Activated CD4-positive, alpha-beta T cell treated with anti-CD3 and anti-CD28 coated beads, Interleukin-2, amount 50 U/mL, for 48 hours (primary cell): Measurements from ENCODE around the gene SCML2.
"Not testable (repeated sequence)": the region's sequence is repeated elsewhere in the genome, so short reads cannot be mapped to it uniquely, and the experiment has no call there.

ENCODE experiments used
- DNase-seq, 2 experiments: peaks; one replicate each; pipeline ENCODE4 v3.0.0-alpha.2; 2020

The SCML2 gene

DNA sequence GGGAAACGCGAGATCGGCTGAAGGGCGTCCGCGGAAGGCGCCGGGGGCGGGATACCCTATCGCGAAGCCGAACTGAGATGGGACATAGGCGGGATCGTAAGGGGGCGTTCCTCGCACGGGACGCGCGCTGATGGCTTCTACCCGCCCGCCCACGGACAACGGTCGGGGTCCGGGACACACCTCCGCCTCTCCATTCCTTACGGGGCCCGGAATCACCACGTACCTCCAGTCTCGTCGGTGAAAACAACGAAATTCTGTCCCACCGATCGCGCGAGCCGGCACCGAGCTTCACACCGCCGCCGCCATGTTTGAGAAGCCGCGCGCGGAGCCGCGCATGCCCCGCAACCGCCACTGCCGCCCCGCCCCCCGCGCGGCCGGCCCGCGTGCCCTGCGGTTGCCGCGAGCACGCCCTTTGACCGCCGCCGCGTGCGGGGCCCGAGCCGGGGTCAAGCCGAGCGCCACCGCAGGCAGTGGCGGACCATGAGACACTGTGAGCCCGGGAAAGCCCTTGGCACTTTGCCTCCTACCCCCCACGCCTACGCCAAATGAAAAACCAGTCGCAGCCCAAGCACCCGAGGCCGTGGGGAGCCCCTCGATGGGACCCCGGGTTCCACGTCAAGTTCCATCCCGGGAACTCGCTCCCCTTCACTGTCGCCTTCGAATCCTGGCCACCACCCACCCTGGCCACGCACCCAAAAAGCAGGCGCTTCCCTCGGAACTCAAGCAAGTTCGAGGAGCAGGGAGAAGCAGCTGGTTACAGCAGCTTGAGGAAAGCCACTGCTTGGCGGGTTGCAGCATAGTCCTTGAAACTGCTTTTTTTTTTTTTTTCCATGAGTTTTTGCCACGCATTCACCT lies at the start of gene SCML2:
SCML2 (minus strand) TSS at position 320 of the 855 bp plus-strand sequence. CDS start 20,617 bp downstream, outside the sequence.
- DNase-seq, result peak; percentile 33 to 43

DNA sequence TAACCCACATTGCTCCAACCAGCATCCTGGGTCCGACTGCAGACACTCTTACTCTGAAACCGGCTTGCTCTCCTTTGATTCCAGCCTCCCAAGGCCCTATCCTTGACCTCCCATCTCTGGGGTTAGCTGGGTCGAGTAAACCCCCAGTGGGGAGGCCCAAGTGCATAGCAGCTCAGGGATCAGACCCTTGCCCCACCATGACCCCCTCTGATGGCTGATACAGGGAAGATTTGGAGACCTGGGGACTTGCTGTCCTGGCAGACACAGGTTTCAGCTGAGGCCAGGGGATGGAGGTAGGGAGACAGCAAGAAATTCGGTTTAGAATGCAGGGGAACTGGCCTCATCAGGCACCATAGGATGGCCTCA lies 47.3 kb upstream of the SCML2 start:
- no peak for DNase-seq

DNA sequence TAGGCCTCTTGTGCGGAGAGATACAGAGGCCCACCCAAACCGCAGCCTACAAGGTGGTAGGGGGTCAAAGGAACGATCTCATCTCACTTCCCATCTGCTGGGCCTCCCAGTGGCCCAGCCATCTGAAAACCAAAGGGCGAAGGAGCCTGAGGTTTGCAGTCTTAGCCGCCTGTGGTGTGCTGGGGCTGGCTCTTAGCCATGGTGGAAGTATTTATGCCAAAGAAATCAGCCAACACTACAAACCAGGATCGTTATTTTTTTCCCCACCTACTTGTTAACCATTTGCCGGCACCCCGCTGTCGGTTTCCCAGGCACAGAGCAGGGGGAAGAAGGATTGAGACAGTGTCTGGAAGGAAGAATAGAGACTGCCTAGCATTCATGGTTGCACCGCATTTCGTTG lies 40.0 kb upstream of the SCML2 start:
- no peak for DNase-seq

DNA sequence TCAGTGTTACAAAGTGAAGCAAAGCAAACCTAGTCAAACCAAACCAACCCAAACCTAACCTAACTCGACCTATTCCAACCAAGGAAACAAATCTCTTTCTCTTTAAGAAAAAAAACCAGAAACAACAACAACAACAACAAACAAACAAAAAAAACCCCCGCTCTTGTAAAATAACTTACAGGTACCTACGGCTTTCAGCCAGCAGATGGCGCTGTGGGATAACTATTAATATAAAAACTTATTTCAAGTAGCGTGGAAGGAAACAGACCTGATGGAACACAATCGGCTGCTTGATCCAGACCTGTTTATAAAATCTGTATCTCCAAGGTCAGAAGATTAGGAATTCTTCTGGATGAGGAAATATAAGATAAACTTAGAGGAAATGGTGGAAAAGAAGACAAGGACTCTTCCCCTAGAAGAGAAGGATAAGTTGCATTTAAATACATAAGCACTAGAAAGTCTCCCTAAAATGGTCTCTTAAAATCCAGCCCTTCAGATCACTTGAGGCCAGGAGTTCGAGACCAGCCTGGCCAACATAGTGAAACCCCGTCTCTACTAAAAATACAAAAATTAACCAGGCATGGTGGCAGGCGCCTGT lies 36.6 kb upstream of the SCML2 start:
- DNase-seq, result peak; percentile 59

GRCh38 chrX:18389966-18390365 lies 35.5 kb upstream of the SCML2 start:
- DNase-seq, result no peak

GRCh38 chrX:18377796-18378195 lies 23.3 kb upstream of the SCML2 start:
- peak; percentile 2 to 31 for DNase-seq

DNA sequence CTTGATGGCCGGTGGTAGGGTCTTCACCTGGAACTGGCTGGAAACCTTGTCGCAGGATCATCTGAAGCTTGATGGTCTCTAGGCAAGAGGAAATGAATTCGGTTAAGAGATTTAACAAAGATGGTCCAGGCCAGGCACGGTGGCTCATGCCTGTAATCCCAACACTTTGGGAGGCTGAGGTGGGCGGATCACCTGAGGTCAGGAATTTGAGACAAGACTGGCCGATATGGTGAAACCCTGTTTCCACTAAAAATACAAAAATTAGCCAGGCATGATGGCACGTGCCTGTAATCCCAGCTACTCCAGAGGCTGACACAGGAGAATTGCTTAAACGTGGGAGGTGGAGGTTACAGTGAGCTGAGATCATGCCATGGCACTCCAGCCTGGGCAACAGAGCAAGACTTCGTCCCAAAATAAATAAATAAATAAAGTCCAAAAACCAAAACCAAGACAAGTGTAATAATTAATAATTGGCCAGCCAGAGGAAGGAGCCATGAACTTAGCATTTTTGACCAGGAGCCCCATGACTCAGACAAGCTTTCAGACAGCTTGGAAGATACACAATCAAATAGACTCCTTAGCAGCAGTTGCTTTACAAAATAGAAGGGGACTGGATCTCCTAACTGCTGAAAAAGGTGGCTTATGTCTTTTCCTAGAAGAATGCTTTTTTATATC lies 20.8 kb upstream of the SCML2 start:
- not testable (repeated sequence) for DNase-seq

GRCh38 chrX:18369096-18369495 lies 14.6 kb upstream of the SCML2 start:
- not testable (repeated sequence) for DNase-seq

DNA sequence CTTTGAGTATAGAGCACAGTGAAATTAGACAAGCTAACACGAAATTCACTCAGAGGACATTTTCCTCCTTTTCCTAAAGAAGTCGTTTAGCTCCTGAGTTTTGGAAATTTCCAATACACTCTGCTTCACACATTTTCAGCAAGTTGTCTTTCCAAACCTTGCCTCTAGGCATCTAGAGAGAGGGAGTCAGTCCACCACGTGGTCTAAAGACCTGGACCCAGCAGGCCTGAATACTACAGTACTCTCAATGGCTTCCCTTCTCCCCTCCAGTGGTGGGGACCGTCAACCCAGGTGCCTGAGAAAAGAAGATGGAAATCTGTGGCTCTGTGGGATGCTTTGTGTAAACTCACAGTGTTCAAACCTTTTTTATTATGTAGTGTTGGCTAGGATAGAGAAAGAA lies 13.9 kb upstream of the SCML2 start:
- no peak for DNase-seq

GRCh38 chrX:18360867-18361266 lies 6.4 kb upstream of the SCML2 start:
- DNase-seq, result no peak

DNA sequence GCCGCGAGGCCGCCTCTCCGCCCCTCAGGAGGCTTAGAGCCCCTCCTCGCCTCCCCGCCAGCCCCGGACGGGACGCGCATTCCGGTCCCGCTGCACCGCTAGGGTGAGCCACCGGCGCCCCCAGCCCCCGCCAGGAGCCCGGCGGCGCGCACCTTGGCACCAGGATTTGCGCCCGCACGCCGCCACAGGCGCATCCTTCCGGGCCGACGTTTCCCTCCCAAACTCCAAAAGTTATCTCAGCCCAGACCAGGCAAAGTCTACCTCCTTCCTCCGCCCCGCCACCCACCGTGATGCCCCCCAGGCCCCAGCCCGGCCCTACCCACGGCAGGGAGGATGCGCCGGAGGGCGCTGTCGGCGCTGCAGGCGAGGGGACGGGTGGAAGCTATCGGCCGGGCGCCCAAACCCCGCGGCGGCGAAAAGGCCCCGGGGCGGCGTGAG lies 538 bp downstream of the SCML2 start:
- DNase-seq, result peak; percentile 8 to 14

DNA sequence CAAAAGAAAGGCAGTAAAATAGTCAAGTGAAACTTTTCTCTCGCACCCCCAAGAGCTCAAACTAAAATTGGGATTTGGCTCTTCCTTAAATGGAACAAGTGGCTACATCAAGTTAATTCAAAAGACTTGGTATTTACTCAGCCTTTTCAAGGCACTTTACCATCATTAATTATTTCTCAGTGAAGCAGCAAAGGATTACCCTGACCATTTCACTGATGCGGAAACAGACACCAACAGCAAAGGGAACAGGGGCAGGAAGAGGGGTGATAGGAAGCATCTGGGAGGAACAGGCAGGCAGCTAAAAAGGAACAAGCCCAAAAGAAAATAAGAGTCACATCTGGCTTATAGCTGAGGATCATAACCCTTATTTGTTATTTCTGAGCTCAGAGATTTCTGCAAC lies 2.7 kb downstream of the SCML2 start:
- DNase-seq, result no peak

- no peak for DNase-seq
These were observed 6.4 kb downstream of the SCML2 start for GRCh38 chrX:18348047-18348446.

DNA sequence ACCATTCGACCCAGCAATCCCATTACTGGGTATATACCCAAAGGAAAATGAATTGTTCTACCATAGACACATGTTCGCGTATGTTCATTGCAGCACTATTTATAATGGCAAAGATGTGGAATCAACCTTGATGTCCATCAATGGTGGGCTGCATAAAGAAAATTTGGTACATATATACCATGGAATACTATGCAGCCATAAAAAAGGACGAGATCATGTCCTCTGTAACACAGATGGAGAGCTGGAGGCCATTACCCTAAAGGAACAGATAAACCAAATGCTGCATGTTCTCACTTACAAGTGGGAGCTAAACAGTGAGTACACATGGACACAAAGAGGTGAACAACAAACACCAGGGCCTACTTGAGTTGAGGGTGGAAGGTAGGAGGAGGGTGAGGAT lies 45.1 kb downstream of the SCML2 start:
- no peak for DNase-seq

DNA sequence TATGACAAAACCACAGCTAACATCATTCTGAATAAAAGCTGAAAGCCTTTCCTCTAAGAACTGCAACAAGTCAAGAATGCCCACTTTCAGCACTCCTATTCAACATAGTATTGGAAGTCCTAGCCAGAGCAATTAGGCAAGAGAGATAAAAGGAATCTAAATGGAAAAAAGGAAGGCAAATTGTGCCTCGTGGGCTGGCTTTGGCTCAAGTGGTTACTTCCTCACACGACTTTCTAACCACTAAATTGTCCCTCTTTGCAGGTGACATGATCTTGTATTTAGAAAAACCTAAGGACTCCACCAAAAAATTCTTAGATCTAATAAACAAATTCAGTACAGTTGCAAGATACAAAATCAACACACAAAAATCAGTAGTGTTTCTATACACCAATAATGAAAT lies 57.2 kb downstream of the SCML2 start:
- DNase-seq, result no peak

- no peak for DNase-seq
These were observed 59.6 kb downstream of the SCML2 start for GRCh38 chrX:18294893-18295292.

DNA sequence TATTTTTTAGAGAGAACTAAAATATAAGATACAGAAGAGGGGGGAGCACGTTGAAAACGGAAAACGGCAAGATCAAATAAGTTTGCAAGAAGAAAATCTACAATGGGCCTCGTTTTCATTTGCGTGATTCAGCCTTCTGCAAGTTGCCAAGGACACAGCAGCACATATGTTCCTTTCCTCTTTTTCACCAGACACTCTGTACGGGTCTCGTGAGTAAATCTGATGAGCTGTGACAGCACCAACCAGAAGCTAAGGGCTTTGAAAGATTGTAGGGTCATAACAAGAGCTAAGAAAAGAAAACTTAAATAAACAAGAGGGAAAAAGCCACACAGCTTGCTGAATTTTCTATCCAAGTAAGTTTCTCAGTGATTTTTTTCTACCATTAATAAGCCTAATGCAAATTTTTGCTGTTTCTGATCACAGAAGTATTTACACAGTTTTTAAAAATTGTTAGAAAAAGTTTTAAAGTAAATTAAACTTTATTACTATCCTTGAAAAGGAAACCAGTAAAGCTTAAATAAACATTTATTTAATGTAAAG lies 63.4 kb downstream of the SCML2 start:
- no peak for DNase-seq

GRCh38 chrX:18290200-18290599 lies 64.3 kb downstream of the SCML2 start:
- DNase-seq, result no peak

DNA sequence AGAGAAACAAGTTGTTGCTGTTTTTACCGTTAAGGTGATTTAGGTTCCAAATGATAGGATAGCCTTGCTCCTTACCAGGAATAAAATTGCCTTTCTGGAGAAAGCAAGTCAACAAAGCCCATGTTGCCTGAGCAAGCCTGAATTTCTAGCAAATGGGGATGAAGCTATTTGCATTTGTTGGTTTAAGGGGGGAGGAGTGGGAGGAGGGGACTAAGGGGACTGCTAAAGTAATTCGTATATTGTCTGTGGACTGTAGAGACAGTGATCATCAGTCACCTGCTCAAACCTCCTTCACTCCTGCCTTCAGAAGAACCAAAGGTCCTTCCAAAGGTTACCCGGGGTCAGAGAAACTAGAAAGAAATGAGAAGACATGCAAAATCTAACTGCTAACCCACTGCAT lies 65.8 kb downstream of the SCML2 start:
- no peak for DNase-seq

GRCh38 chrX:18286322-18286831 lies 68.1 kb downstream of the SCML2 start:
- DNase-seq, result no peak

GRCh38 chrX:18278449-18278848 lies 76.0 kb downstream of the SCML2 start:
- DNase-seq, result no peak

GRCh38 chrX:18272222-18272621 lies 82.3 kb downstream of the SCML2 start:
- no peak for DNase-seq

GRCh38 chrX:18271725-18272124 lies 82.8 kb downstream of the SCML2 start:
- no peak for DNase-seq
